SK-N-MC (cell line): Measurements from ENCODE around the gene PDZD2.

Experiments used
- DNase-seq: peaks from one replicate; pipeline ENCODE4 v3.0.0-alpha.2; 2011; ENCODE audit warnings: low read depth, low spot score
- H3K27ac ChIP-seq: fragments of 200-600 bp; sonication (generic); 2 replicates; pipeline ENCODE4 v1.5.1; 2016; ENCODE audit warnings: mixed run types
- H3K36me3 ChIP-seq: fragments of 200-600 bp; sonication (generic); 2 replicates; pipeline ENCODE4 v1.6.1; 2017; ENCODE audit warnings: antibody characterized with exemption, low read length, mixed read lengths; ENCODE audit not compliant: insufficient read depth
- H3K4me3 ChIP-seq: fragments of 200-600 bp; sonication (generic); 2 replicates; pipeline ENCODE4 v1.5.1; 2016
- H3K9ac ChIP-seq: fragments of 200-600 bp; sonication (generic); 2 replicates; pipeline ENCODE4 v1.8.0; 2017; ENCODE audit warnings: mixed run types, mixed read lengths; ENCODE audit not compliant: insufficient read length
- H3K9me3 ChIP-seq: fragments of 200-600 bp; sonication (generic); 2 replicates; pipeline ENCODE4 v1.6.1; 2017; ENCODE audit warnings: low read depth, mild to moderate bottlenecking, antibody characterized with exemption, low read length, moderate library complexity, mixed read lengths
- EZH2 ChIP-seq: fragments of 200-600 bp; sonication (generic); IDR thresholded peaks from one replicate; pipeline ENCODE4 v1.6.1; 2017; ENCODE audit warnings: antibody characterized with exemption
- FOXP2 ChIP-seq: optimal IDR thresholded peaks from 2 replicates; pipeline ENCODE3; 2011; ENCODE audit warnings: mild to moderate bottlenecking, moderate library complexity; ENCODE audit not compliant: insufficient read depth; ENCODE audit errors: extremely low read length, control extremely low read depth
- POLR2AphosphoS5 ChIP-seq: IDR thresholded peaks from 2 replicates; pipeline ENCODE4 v1.6.1; 2012; ENCODE audit warnings: mild to moderate bottlenecking, low read depth, low read length, borderline replicate concordance

Gene PDZD2

GRCh38 chr5:31853398-31854135 is 214.6 kb downstream of the PDZD2 start:
- H3K9ac ChIP-seq = no peak overlapping the region

GRCh38 chr5:31854181-31855133 is 215.5 kb downstream of the PDZD2 start:
- peak overlapping the region; percentile 72 for H3K4me3 ChIP-seq
- no peaks in the 10 kb centered on the region for H3K36me3 ChIP-seq
- H3K9ac ChIP-seq = no peak overlapping the region
- H3K9me3 ChIP-seq = no peaks in the 10 kb centered on the region
- TF ChIP-seq EZH2 (no peak), FOXP2 (no peak), POLR2AphosphoS5 (no peak)
- DNase-seq = no peak
- no peak overlapping the region for H3K27ac ChIP-seq

More at GRCh38 chr5:31853398-31854135, 214.6 kb downstream of the PDZD2 start:
- Histone ChIP-seq H3K9me3 (no peaks in the 10 kb centered on the region), H3K27ac (no peak overlapping the region), H3K4me3 (no peak overlapping the region), H3K36me3 (no peaks in the 10 kb centered on the region)
- no peak for TF ChIP-seq EZH2
- TF ChIP-seq FOXP2 = no peak
- no peak for TF ChIP-seq POLR2AphosphoS5
- no peak for DNase-seq

GRCh38 chr5:31855134-31856040 is 216.5 kb downstream of the PDZD2 start:
- H3K27ac ChIP-seq = no peak overlapping the region
- H3K9ac ChIP-seq = no peak overlapping the region
- no peaks in the 10 kb centered on the region for H3K9me3 ChIP-seq
- H3K36me3 ChIP-seq = no peaks in the 10 kb centered on the region
- TF ChIP-seq FOXP2 (no peak), EZH2 (no peak), POLR2AphosphoS5 (no peak)
- H3K4me3 ChIP-seq = peak overlapping the region; percentile 72
- no peak for DNase-seq

- H3K4me3 ChIP-seq = no peak overlapping the region
- no peak overlapping the region for H3K27ac ChIP-seq
- no peak overlapping the region for H3K9ac ChIP-seq
These were observed 220.2 kb downstream of the PDZD2 start for GRCh38 chr5:31859096-31859495.

GRCh38 chr5:31860278-31860677 is 221.3 kb downstream of the PDZD2 start:
- H3K27ac ChIP-seq = no peak overlapping the region
- H3K9me3 ChIP-seq = no peaks in the 10 kb centered on the region
- no peak overlapping the region for H3K4me3 ChIP-seq
- DNase-seq = no peak
- TF ChIP-seq FOXP2 = no peak
- TF ChIP-seq EZH2 = no peak
- no peak for TF ChIP-seq POLR2AphosphoS5
- H3K36me3 ChIP-seq = no peaks in the 10 kb centered on the region
- H3K9ac ChIP-seq = no peak overlapping the region

More at GRCh38 chr5:31859096-31859495, 220.2 kb downstream of the PDZD2 start:
- TF ChIP-seq FOXP2 (no peak), EZH2 (no peak), POLR2AphosphoS5 (no peak)
- H3K9me3 ChIP-seq = no peaks in the 10 kb centered on the region
- no peaks in the 10 kb centered on the region for H3K36me3 ChIP-seq
- DNase-seq = no peak

- no peaks in the 10 kb centered on the region for H3K9me3 ChIP-seq
- TF ChIP-seq FOXP2 (no peak), POLR2AphosphoS5 (no peak), EZH2 (no peak)
- no peaks in the 10 kb centered on the region for H3K36me3 ChIP-seq
- no peak overlapping the region for H3K4me3 ChIP-seq
- DNase-seq = no peak
- H3K27ac ChIP-seq = no peak overlapping the region
- H3K9ac ChIP-seq = no peak overlapping the region
These were observed 221.9 kb downstream of the PDZD2 start for GRCh38 chr5:31860726-31861433.

- Histone ChIP-seq H3K4me3 (no peak overlapping the region), H3K27ac (no peak overlapping the region), H3K9me3 (no peaks in the 10 kb centered on the region), H3K9ac (no peak overlapping the region), H3K36me3 (no peaks in the 10 kb centered on the region)
- DNase-seq = no peak
- TF ChIP-seq POLR2AphosphoS5 (no peak), EZH2 (no peak), FOXP2 (no peak)
These were observed 222.7 kb downstream of the PDZD2 start for GRCh38 chr5:31861601-31862000.
